ENCODE measurements around the gene NPBWR2. TPM values are rescaled to one million over a fixed set of nuclear protein-coding genes. Genes with fewer than 3 reads are reported as not detected.
A peak's percentile ranks its signal among the peaks of the same experiment; 100 is the strongest.

The NPBWR2 gene
- total RNA-seq, 6 experiments from 2014 or later, result not detected

GRCh38 chr20:64114356-64114971, 7.1 kb upstream of the NPBWR2 start:
- Histone ChIP-seq H3K36me3 (no peaks in the 10 kb centered on the region), H3K27me3 (no peaks in the 10 kb centered on the region), H3K4me1 (no peaks in the 10 kb centered on the region), H3K4me3 (no peak overlapping the region), H3K27ac (no peak overlapping the region), H3K9me3 (no peaks in the 10 kb centered on the region)
- TF ChIP-seq POLR2A (IDR thresholded peaks at IDR 0.05), result no peak
- no peak for TF ChIP-seq CTCF (IDR thresholded peaks at IDR 0.05)
- ATAC-seq, result no peak
- peak in 2 of 3 donors; percentile 33 to 44 for DNase-seq
- WGBS (ENCODE audit: insufficient coverage, low coverage, low lambda C conversion rate, missing lambda C conversion rate), result 80% methylated on average over 1 of the region's 14 CpGs
- intact Hi-C loops (cut with DNase I), result no loop called here

GRCh38 chr20:64113796-64114355, 6.5 kb upstream of the NPBWR2 start:
- Histone ChIP-seq H3K36me3 (no peaks in the 10 kb centered on the region), H3K9me3 (no peaks in the 10 kb centered on the region), H3K4me1 (no peaks in the 10 kb centered on the region), H3K4me3 (no peak overlapping the region), H3K27me3 (no peaks in the 10 kb centered on the region), H3K27ac (no peak overlapping the region)
- DNase-seq (peak in 2 of 3 donors; percentile 20 to 28), ATAC-seq (no peak)
- TF ChIP-seq CTCF (IDR thresholded peaks at IDR 0.05), result no peak
- TF ChIP-seq POLR2A (IDR thresholded peaks at IDR 0.05), result no peak
- WGBS (ENCODE audit: insufficient coverage, low coverage, low lambda C conversion rate, missing lambda C conversion rate), result 75% methylated on average over 10 of the region's 13 CpGs
- intact Hi-C loops (cut with DNase I), result no loop called here

GRCh38 chr20:64113444-64113775, 6.0 kb upstream of the NPBWR2 start:
- no peak overlapping the region for H3K27ac ChIP-seq
- WGBS (ENCODE audit: insufficient coverage, low coverage, low lambda C conversion rate, missing lambda C conversion rate), result no CpG with 5 or more reads among the region's 6 CpGs
- DNase-seq, result peak in 1 of 3 donors; percentile 30
- no peaks in the 10 kb centered on the region for H3K27me3 ChIP-seq
- TF ChIP-seq POLR2A (IDR thresholded peaks at IDR 0.05), result no peak
- TF ChIP-seq CTCF (IDR thresholded peaks at IDR 0.05), result no peak
- H3K4me1 ChIP-seq, result no peaks in the 10 kb centered on the region
- no peak overlapping the region for H3K4me3 ChIP-seq
- intact Hi-C loops (cut with DNase I), result no loop called here
- no peaks in the 10 kb centered on the region for H3K36me3 ChIP-seq
- no peak for ATAC-seq
- H3K9me3 ChIP-seq, result no peaks in the 10 kb centered on the region

GRCh38 chr20:64112691-64113443, 5.5 kb upstream of the NPBWR2 start:
- Histone ChIP-seq H3K27me3 (no peaks in the 10 kb centered on the region), H3K4me1 (no peaks in the 10 kb centered on the region), H3K9me3 (no peaks in the 10 kb centered on the region), H3K36me3 (no peaks in the 10 kb centered on the region), H3K27ac (no peak overlapping the region), H3K4me3 (no peak overlapping the region)
- intact Hi-C loops (cut with DNase I), result no loop called here
- ATAC-seq (no peak), DNase-seq (peak in 2 of 3 donors; percentile 42 to 43)
- no CpG with 5 or more reads among the region's 18 CpGs for WGBS (ENCODE audit: insufficient coverage, low coverage, low lambda C conversion rate, missing lambda C conversion rate)
- no peak for TF ChIP-seq POLR2A (IDR thresholded peaks at IDR 0.05)
- TF ChIP-seq CTCF (IDR thresholded peaks at IDR 0.05), result no peak

Measured in right lobe of liver (tissue), 6 donors.